GF-D8 (cell line): ENCODE measurements around the gene C1orf56.
A peak's percentile ranks its signal among the peaks of the same experiment; 100 is the strongest.

Experiments
- DNase-seq: peaks from one replicate; lab custom pipeline; 2025; lab: John Stamatoyannopoulos, UW

Gene C1orf56

DNA sequence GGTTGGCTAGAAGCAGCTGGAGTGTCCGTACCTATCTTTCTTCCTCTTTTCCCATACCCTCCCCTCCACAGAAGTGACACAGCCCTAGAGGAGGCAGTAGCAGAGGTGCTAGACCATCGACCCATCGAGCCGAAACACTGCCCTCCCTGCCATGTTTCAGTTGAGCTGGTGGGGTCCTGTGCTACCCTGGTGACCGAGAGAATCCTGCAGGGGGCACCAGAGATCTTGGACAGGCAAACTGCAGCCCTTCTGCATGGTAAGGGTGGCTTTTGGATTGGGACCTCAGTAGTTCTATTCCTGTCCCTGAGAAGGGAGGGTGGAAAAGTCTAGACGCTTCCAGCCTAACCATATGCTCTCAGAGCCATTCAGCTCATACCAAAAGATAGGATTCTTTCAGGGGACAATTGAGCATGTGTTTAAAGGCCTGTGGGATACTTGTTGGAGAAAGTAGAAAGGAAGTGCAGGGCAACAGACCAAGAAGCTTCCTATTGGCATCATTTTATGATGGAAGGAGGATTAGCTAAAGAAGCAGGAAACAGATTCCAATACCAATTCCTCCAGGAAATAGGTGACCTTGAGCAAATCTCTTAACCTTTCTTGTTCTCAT lies 22.9 kb upstream of the C1orf56 start:
- peak; percentile 45 for DNase-seq

DNA sequence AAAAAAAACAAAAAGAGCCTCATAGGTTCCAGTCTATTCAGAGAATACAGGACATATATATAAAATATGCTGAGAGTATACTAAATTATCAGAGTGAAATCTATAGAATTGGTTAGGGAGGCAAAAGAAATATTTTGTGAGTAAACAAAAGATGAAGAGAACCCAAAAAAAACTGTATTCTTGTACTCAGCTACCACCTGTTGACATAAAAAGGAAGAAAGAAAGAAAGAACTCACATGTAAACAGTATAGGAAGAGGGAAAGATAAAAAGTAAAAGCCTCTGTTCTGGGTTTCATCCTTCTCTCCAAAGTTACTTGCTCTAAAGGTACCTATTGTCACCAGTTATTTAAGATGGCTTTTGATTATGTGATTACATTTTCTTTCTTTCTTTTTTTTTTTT lies 21.1 kb upstream of the C1orf56 start:
- no peak for DNase-seq

DNA sequence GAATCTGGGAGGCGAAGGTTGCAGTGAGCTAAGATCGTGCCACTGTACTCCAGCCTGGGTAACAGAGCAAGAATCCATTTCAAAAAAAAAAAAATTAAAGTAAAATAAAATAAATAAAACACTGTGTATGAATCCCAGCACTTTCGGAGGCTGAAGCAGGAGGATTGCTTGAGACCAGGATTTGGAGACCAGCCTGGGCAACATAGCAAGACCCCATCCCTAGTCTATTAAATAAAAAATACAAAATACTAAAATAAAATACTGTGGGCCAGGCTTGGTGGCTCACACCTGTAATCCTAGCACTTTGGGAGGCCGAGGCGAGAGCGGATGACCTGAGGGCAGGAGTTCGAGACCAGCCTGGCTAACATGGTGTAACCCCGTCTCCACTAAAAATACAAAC lies 15.4 kb upstream of the C1orf56 start:
- no peak for DNase-seq

DNA sequence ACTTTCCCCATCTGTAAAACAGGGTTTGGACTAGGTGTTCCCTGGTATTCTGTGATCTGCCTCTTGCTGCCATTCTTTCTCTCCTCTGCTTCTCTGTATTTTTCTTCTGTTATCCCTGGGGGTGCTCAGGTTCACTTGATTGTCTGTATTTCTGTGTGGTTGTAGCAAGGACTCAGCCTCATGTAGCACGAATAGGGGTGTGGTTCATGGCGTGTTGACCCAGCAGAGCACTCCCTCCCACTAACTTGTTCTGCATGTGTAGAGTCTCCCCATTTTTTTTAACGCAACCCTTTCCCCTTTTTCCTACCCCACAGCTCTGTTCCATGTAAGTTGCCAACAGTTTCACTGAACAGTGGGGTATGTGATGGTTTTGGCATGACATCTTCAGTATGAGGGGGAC lies 12.4 kb upstream of the C1orf56 start:
- no peak for DNase-seq

DNA sequence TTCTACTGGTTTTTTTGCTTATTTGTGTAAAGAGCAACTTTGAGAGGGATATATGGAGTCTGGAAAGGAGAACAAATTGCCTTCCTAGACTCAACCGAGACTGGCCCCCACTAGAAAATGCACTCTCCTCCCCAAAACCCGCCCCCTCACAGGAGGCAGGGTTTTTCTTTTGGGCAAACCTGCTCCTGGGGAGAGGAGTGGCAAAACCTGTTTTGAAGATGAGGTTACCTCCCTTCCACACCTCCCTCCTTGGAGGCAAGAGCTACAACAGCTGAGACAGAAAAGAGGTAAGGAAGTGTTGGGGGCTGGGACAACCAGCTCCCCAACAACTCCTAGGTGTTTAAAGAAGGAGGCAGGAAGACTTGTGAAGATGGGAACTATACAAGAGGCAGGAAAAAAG lies 11.2 kb upstream of the C1orf56 start, which contains the start of gene BNIPL:
BNIPL (plus strand) TSS at position 231 of the 400 bp plus-strand sequence; CDS start at position 371, 140 bp downstream.
- DNase-seq = no peak

DNA sequence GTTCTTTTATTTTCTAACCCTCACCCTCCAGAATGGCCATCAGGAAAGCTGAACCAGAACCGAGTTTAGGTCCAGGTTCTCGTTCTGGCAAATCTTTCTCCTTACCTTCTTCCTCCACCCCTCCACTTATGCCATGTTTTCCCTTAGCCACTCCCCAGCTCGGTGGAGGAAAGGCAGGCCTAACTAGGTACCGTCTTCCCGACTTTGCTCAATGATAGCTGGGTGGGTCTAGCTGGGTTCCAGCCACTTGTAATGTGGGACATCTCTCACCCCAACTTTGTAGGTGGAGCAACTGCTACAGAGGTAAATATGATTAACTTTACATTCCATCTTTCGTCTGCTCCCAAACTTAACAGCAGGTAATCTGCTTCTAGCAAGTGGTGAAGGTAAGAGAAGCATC lies 10.5 kb upstream of the C1orf56 start:
- no peak for DNase-seq

DNA sequence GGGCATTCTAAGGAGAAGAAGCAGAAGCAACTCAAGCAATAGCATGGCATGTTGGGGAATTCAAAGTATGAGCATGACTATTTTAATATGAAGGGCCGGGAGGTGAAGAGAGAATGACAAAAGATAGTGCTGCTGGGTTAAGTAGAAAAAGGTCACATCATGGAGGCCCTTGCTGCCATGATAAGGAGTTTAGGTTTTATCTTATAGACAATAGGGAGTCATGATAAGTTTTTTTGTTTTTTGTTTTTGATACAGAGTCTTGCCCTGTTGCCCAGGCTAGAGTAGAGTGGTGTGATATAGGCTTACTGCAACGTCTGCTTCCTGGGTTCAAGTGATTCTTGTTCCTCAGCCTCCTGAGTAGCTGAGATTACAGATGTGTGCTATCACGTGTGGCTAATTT lies 8.0 kb upstream of the C1orf56 start:
- DNase-seq = no peak

DNA sequence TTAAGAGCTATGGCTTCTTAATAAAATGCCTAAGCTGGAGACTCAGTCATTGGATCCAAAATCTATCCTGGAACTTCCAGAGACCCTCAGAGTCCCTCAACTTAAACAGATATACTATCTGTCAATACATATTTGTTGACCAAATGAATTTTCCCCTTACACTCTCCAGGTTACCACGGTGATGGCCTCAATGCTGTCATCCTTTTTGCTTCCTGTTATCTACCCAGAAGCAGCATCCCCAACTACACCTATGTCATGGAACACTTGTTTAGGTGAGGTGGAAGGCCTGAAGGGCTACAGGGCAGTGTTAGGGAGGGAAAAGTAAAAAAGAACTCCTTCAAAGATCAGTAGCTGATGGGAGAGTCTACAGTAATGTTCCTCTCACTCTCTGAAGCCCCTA lies 4.4 kb upstream of the C1orf56 start:
- DNase-seq = no peak

DNA sequence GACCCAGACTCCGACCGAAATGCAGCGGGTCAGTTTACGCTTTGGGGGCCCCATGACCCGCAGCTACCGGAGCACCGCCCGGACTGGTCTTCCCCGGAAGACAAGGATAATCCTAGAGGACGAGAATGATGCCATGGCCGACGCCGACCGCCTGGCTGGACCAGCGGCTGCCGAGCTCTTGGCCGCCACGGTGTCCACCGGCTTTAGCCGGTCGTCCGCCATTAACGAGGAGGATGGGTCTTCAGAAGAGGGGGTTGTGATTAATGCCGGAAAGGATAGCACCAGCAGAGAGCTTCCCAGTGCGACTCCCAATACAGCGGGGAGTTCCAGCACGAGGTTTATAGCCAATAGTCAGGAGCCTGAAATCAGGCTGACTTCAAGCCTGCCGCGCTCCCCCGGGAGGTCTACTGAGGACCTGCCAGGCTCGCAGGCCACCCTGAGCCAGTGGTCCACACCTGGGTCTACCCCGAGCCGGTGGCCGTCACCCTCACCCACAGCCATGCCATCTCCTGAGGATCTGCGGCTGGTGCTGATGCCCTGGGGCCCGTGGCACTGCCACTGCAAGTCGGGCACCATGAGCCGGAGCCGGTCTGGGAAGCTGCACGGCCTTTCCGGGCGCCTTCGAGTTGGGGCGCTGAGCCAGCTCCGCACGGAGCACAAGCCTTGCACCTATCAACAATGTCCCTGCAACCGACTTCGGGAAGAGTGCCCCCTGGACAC lies 534 bp downstream of the C1orf56 start:
- DNase-seq = no peak

DNA sequence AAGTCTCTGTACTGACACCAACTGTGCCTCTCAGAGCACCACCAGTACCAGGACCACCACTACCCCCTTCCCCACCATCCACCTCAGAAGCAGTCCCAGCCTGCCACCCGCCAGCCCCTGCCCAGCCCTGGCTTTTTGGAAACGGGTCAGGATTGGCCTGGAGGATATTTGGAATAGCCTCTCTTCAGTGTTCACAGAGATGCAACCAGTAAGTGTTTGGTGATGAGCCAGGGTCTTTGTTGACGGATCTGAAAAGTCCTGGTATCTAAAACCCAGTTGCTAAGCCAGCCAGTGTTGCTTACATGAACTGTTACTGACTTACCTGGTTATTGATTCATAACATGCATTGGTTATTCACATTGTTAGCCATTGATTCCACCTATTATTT lies 1.1 kb downstream of the C1orf56 start:
- DNase-seq = no peak

DNA sequence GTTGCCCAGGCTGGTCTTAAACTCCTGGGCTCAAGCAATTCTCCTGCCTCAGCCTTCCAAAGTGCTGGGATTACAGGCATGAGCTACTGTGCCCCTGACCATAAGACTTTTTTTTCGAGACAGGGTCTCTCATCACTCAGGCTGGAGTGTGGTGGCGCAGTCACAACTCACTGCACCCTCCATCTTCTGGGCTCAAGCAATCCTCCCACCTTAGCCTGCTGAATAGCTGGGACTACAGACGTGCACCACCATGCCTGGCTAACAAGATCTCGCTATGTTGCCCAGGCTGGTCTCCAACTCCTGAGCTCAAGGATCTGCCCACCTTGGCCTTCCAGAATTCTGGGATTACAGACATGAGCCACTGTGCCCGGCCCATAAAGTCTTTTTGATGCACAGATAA lies 1.9 kb downstream of the C1orf56 start:
- DNase-seq = no peak

DNA sequence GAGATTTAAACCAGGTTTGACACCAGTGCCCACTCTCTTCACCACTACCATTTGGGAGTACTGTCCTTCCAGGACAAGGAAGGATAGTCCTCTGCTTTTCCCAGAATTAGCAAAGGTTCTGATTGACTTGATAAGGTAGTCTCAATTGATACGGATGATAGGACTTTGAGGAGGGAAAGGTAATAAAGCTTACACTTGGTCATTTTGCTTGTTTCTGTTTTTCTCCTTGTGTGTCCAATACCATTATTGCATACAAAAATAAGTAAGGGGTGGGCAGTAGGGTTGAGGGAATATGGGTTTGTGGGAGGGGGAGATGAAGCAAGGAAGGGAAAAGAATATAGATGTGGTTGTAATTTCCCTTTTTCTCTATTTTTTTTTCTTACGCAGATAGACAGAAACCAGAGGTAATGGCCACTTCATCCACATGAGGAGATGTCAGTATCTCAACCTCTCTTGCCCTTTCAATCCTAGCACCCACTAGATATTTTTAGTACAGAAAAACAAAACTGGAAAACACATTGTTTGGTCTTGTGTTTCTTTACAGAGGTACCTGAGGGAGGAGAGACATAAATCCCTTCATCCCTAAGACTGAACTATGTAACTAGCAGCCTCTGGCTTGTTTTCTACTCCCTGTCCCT lies 2.6 kb downstream of the C1orf56 start:
- no peak for DNase-seq

DNA sequence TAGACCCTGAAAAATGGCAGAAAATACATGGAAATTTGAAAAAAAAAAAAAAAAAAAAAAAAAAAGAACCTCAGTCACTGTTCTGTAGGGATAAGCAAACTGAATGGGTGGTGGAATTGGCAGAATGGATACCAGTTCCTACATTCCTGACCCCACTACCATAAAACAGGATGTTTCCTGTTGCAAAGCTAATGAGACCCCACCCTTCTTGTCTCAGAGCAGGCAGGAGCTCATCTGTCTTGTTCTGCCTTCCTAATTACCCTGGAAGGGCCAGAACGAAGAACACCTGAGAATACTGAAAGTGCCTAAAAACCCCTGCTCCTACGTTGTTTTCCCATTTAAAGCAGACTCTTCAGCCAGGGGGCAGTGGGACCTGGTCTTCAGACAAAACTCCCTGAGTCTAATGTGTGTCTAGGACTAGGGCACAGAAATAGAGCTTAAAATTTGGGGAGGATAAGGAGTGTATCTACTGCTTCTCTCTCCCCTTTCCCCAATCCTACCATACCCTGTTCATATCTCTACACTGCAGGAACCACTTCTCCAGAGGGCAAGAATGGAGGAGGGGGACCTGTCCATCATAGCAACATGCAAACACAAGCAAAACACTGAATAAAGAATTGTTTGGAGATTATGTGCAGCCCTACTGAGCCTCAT lies 3.9 kb downstream of the C1orf56 start:
- DNase-seq = no peak

DNA sequence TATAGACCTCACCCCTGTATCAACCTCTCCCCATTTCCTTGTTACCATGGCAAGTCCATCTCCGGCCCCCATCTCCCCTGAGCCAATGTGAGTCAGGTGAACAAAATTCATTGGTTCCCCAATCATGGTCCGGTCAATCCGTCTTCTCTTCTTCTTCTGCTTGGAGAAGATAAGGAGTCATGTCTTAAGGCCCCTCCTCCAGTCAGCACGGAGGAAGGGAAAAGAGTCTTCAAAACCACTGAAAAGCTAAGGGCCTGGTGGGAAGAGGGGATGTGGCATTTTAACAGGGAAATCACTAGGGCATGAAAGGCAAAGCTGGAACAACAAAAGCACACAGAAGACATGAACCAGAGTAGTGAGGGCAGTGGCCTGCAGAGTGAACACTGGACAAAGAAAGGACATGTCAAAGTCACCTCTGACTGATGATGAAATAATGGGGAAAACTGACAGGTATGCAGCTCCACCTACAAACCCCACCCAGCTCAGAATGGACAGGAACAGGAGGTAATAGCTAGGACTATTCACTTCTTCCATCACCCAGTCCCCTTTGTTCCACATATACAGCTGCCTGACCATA lies 7.5 kb downstream of the C1orf56 start:
- DNase-seq = no peak

DNA sequence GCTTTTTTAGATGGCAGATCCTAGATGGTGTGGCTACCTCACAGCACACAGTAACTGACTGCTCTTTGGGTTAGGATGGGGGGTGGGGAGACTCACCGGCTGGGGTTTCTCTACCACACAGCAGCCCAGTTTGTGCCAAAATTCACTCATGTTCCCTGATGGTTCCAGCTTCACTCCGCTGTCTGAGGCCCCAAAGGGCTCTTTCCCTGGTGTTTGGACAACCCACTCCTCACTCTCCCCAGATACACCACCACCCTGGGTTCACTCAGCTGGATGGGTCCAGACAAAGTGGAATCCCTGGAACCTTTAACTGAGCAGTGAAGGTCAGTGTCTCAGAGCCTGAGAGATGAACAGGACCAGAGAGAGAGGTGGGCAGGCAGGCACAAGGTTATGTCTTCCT lies 8.0 kb downstream of the C1orf56 start:
- DNase-seq = no peak

DNA sequence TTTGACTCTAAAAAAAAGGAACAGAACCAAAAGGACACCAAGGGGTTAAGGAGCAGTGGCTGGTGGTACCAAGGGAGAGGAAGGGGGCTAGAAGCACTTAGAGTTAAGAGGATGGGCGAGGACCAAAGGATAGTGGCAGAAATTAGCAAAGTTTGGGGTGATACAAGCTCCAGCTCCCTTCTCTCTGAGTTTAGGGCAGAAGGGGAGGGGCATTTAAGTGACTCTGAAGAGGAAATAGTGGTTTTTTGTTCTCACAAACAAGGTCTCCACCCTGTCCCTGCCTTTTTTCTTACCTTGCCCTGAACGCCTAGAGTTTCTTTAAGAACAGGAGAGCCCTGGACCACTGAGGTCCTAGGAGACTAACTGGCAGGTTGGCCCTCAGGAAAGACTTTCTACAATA lies 8.6 kb downstream of the C1orf56 start:
- no peak for DNase-seq

DNA sequence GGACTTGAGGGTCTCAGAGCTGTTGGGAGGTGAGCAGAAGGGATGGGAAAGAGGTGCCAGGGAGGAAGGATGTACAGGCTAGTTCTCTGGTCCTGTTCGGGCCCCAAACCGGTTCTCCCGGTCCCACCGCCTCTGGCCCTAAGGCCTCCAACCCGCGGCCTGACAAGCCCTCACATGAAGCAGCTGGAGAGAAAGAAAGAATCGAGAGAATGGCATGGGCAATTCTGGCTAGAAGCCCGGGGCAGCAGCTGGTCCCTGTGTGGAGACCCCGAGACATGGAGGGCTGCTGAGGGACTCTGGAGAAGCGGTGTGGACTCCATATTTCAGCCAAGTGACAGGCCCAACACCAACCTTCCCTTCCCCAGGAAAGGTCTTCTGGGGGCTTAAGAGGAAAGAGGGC lies 11.1 kb downstream of the C1orf56 start:
- no peak for DNase-seq

DNA sequence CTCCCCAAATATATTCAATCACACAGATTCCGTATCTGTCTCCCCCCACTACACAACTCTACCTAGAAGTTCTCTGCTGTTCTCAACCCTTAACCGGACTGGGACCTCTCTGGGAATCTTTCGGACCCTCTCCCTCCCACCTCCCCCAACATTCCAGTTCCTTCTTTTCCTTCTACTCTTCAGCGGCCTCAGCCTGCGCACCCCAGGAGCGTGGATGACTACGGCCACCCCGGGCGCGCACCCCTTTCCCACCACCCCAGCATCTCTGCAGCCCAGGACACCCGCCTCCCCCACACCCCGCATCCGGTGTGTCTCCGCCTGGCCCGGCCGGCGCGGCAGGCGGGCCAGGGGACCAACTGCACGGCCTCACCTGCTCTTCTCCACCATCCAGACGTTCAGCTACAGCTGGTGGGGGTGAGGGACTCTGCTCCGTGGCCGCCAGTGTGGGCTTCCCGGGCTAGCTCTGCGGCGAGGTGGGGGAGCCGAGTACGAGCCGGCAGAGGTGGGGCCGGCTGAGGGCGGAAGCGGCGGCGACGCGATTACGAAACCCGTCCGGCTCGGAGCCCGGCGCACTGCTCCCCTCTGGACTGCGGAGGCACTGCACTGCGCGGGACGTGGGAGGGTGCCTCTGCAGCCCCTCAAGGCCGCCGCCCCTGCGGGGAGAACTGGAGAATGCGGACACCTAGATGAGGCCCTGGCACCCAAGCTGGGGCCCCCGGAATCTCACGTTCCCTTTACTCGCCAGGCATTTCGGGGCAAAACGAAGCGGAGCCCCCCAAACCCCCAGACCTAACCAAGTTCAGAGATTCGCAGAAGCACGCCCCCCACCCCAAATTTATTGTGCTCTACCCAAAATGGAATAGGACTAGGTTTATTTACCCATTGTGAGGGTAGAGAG lies 11.8 kb downstream of the C1orf56 start, which contains the start of gene CDC42SE1:
CDC42SE1 (minus strand) TSS at position 514 of the 898 bp plus-strand sequence. CDS start 3,892 bp downstream, outside the sequence.
- peak; percentile 69 for DNase-seq

DNA sequence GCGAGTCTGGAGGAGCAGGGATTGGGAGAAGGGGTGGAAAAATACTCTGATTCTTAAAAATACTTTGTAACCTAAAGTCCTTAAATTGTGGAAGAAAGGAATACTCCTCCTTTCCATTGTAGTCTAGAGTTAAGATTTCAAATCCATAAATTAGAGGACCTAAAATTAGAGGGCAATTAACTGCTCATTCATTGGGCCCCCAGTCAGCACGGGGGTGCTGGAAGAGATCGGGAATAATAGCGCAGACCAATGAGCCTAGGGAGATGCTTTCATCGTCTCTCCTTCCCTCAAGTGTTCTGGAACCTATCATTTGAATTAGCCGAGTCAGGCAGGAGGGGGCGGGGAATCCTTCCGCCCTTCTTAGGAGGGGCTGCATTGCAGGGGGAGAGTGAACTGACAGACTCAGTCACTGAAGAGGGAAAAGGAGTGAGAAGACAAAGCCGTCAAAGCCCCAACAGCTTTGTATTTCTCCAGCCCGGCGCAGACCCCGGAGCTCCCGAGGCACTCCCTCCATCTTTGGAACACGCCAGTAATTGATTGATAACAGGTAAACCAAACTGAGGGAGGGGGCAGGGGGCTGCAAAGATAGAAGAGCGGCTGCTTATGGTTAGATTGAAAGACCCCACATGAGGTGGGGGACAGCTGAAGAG lies 12.6 kb downstream of the C1orf56 start, which contains the start of gene MLLT11:
MLLT11 (plus strand) TSS at position 391 of the 650 bp plus-strand sequence. CDS start 6,828 bp downstream, outside the sequence.
- no peak for DNase-seq

DNA sequence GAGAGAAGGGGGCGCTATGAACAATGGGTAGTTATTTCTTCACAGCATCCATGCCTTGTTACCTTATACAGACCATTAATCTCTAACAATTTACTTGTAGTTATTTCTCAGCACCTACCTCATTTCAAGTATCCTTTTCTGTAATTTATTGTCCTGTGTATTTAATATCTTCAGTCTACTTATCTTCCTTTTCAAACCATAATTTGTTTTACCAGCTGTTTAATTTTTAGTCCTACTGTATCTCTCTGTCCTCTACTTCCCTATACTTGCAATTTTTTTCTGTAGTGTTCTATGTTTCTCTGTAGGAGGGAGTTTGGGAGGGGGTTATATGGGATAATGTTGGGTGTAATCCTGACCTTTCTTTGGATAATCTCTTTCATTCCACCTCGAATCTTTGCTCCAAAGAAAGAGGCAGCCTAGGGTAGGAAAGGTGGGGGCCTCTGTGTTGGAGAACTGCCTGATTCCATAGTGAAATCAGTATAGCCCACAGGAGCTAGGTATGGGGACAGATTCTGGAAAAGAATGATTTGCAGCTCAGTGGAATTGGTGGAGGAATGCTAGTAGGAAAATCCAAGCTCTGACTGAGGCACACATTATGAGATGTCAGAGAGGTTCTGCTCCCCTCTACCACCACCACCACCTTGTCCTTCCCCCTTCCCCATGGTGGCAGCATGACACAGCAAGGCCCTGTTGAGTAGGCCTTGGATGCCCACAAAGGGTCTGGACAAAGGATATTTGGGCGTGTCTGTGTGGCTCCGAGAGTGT lies 13.3 kb downstream of the C1orf56 start:
- peak; percentile 5 for DNase-seq
